ENCODE results near the gene NFE2L3.

- TF ChIP-seq GATA2 (IDR thresholded peaks at IDR 0.05; ENCODE audit: low read depth, low read length) = no peak
- TF ChIP-seq GATA3 (IDR thresholded peaks at IDR 0.05; ENCODE audit: low read depth, low read length) = no peak
Observed at GRCh38 chr7:26181474-26182227, 29.7 kb downstream of the NFE2L3 start.

All from SH-SY5Y (cell line).